HepG2 (cell line): ENCODE data around the gene SPRR3. TPM values are rescaled to one million over a fixed set of nuclear protein-coding genes. Genes with fewer than 3 reads are reported as not detected.

Source experiments
- ATAC-seq: fragments of 200-7000 bp; cut with Tn5 transposase; 3 replicates; pipeline ENCODE4 v1.9.1; 2020; ENCODE audit warnings: mild to moderate bottlenecking, moderate library complexity
- BruUV-seq: library from RNA; stranded (reverse); fragments of 400-500 nt; replicated peaks from 2 replicates; lab custom pipeline; 2021; lab: Mats Ljungman, UMichigan
- CTCF ChIA-PET: fragments of 300-600 bp; formaldehyde crosslinking; extraction: SDS; loops from one replicate; lab custom pipeline; 2021; ENCODE audit warnings: low total read pairs, inconsistent platforms, low intra/inter-chr PET ratio; lab: Yijun Ruan, JAX
- POLR2A ChIA-PET: fragments of 350-600 bp; sonication (Branson Sonifier 250); formaldehyde crosslinking; loops from one replicate; lab custom pipeline; 2020; ENCODE audit warnings: antibody characterized with exemption, inconsistent platforms; lab: Yijun Ruan, JAX
- DNase-seq: peaks from one replicate; pipeline ENCODE4 v3.0.0-alpha.2; 2015; ENCODE audit warnings: low spot score
- FAIRE-seq: peaks from 3 replicates; lab custom pipeline; 2011; peaks lifted over from hg19 to GRCh38; lab: Jason Lieb, UNC
- H2AFZ ChIP-seq: one replicate; pipeline ENCODE4 v1.6.1; 2011; ENCODE audit warnings: low read length, inconsistent platforms
- H3K27ac ChIP-seq: fragments of 300-600 bp; 3 replicates; pipeline ENCODE4 v1.8.0; 2011; ENCODE audit warnings: mixed run types, mild to moderate bottlenecking, mixed read lengths, low read length, inconsistent platforms; ENCODE audit not compliant: insufficient read depth; ENCODE audit errors: extremely low read length
- H3K27me3 ChIP-seq, 2 experiments: fragments of 200-600 bp in 1 of 2; 2 replicates in 1 of 2; 3 replicates in 1 of 2; pipeline versions ENCODE4 v1.6.0 to v1.8.0; 2011; ENCODE audit warnings: low read length in 2 of 2, mild to moderate bottlenecking in 2 of 2, moderate library complexity in 2 of 2, inconsistent platforms in 1 of 2; ENCODE audit not compliant: insufficient read depth in 2 of 2, control insufficient read depth in 1 of 2
- H3K36me3 ChIP-seq, 2 experiments: fragments of 200-600 bp in 1 of 2; replicated peaks in 1 of 2; 2 replicates in 1 of 2; 3 replicates in 1 of 2; pipeline versions ENCODE4 v1.5.1 to v1.8.0; 2011; ENCODE audit warnings: low read length in 2 of 2, inconsistent platforms in 1 of 2; ENCODE audit not compliant: insufficient read depth in 2 of 2, control insufficient read depth in 1 of 2
- H3K4me1 ChIP-seq: 2 replicates; pipeline ENCODE4 v1.5.1; 2012; ENCODE audit warnings: low read length, inconsistent platforms; ENCODE audit not compliant: insufficient read depth
- H3K4me2 ChIP-seq: 2 replicates; pipeline ENCODE4 v1.6.0; 2011; ENCODE audit warnings: low read depth, low read length, inconsistent platforms
- H3K4me3 ChIP-seq, 3 experiments: fragments of 200-600 bp in 1 of 3; sonication (generic), shearing (Covaris generic) in 1 of 3; replicated peaks in 1 of 3; 2 replicates each; pipeline ENCODE4 v1.5.1; 2011 to 2016; ENCODE audit warnings: low read length in 3 of 3, inconsistent platforms in 2 of 3, low read depth in 2 of 3, mild to moderate bottlenecking in 2 of 3, control low read depth in 1 of 3, mixed read lengths in 1 of 3; ENCODE audit not compliant: insufficient read depth in 1 of 3
- H3K79me2 ChIP-seq: one replicate; pipeline ENCODE4 v1.6.1; 2011; ENCODE audit warnings: low read length, inconsistent platforms; ENCODE audit not compliant: insufficient read depth
- H3K9ac ChIP-seq: 2 replicates; pipeline ENCODE4 v1.6.0; 2011; ENCODE audit warnings: mild to moderate bottlenecking, low read depth, low read length, inconsistent platforms; ENCODE audit not compliant: insufficient read depth
- H3K9me3 ChIP-seq: 2 replicates; pipeline ENCODE4 v1.5.1; 2012; ENCODE audit warnings: mild to moderate bottlenecking, low read length
- H4K20me1 ChIP-seq: 2 replicates; pipeline ENCODE4 v1.6.0; 2011; ENCODE audit warnings: inconsistent platforms, mild to moderate bottlenecking, low read length, moderate library complexity; ENCODE audit not compliant: insufficient read depth
- ATF2 ChIP-seq: sonication (generic); formaldehyde crosslinking; IDR thresholded peaks from 2 replicates; pipeline ENCODE4 v1.4.0; 2020; ENCODE audit warnings: missing genetic modification reagents
- DR1 ChIP-seq: sonication (generic); formaldehyde crosslinking; IDR thresholded peaks from 2 replicates; pipeline ENCODE4 v1.8.0; 2021; ENCODE audit warnings: mild to moderate bottlenecking, missing genetic modification reagents, inconsistent platforms
- GABPA ChIP-seq, 2 experiments: IDR thresholded peaks; 2 replicates each; pipeline ENCODE4 v1.6.1; 2011 to 2016; ENCODE audit warnings: low read depth in 2 of 2, low read length in 1 of 2, missing biosample characterization in 1 of 2, missing genetic modification characterization in 1 of 2
- HOMEZ ChIP-seq: IDR thresholded peaks from 2 replicates; pipeline ENCODE4 v1.6.1; 2016; ENCODE audit warnings: low read depth
- JUN ChIP-seq: sonication (generic); formaldehyde crosslinking; IDR thresholded peaks from 2 replicates; pipeline ENCODE4 v1.4.0; 2020; ENCODE audit warnings: mild to moderate bottlenecking, missing genetic modification reagents
- MXD3 ChIP-seq: IDR thresholded peaks from 2 replicates; pipeline ENCODE4 v1.6.1; 2016; ENCODE audit warnings: mild to moderate bottlenecking, missing biosample characterization, missing genetic modification reagents
- NAIF1 ChIP-seq: sonication (generic); formaldehyde crosslinking; IDR thresholded peaks from 2 replicates; pipeline ENCODE4 v1.5.0; 2020; ENCODE audit warnings: mild to moderate bottlenecking, missing genetic modification reagents, borderline replicate concordance
- NR2F1 ChIP-seq, 2 experiments: fragments of 450-650 bp in 1 of 2; formaldehyde crosslinking in 1 of 2; IDR thresholded peaks; 2 replicates each; pipeline versions ENCODE4 v1.5.0 to v1.6.1; 2016 to 2020; ENCODE audit warnings: mild to moderate bottlenecking in 1 of 2, missing compliant biosample characterization in 1 of 2, missing genetic modification reagents in 1 of 2, moderate library complexity in 1 of 2
- PHF20 ChIP-seq: sonication (generic); formaldehyde crosslinking; IDR thresholded peaks from 2 replicates; pipeline ENCODE4 v1.5.0; 2020; ENCODE audit warnings: mild to moderate bottlenecking, missing genetic modification reagents
- POLR2G ChIP-seq: fragments of 200-400 bp; formaldehyde crosslinking; IDR thresholded peaks from 2 replicates; pipeline ENCODE4 v1.6.1; 2018; ENCODE audit warnings: mild to moderate bottlenecking, low read depth, low read length, moderate library complexity
- PREB ChIP-seq: sonication (generic); formaldehyde crosslinking; IDR thresholded peaks from 2 replicates; pipeline ENCODE4 v1.4.0; 2020; ENCODE audit warnings: missing genetic modification reagents
- RBAK ChIP-seq: sonication (generic); formaldehyde crosslinking; IDR thresholded peaks from 2 replicates; pipeline ENCODE4 v1.5.1; 2020; ENCODE audit warnings: mild to moderate bottlenecking, missing genetic modification reagents
- SP5 ChIP-seq: IDR thresholded peaks from 2 replicates; pipeline ENCODE4 v1.6.1; 2016; ENCODE audit warnings: low read depth, borderline replicate concordance
- ZNF124 ChIP-seq: sonication (generic); formaldehyde crosslinking; IDR thresholded peaks from 2 replicates; pipeline ENCODE4 v1.4.0; 2020; ENCODE audit warnings: missing genetic modification reagents
- ZNF343 ChIP-seq: sonication (generic); formaldehyde crosslinking; IDR thresholded peaks from 2 replicates; pipeline ENCODE4 v1.4.0; 2020; ENCODE audit warnings: mild to moderate bottlenecking, missing genetic modification reagents
- ZNF530 ChIP-seq: sonication (generic); formaldehyde crosslinking; IDR thresholded peaks from 2 replicates; pipeline ENCODE4 v1.5.0; 2020; ENCODE audit warnings: low read depth, mild to moderate bottlenecking, missing genetic modification reagents
- ZNF569 ChIP-seq: sonication (generic); formaldehyde crosslinking; IDR thresholded peaks from 2 replicates; pipeline ENCODE4 v1.5.0; 2020; ENCODE audit warnings: mild to moderate bottlenecking, missing genetic modification reagents, moderate library complexity, borderline replicate concordance
- ZNF597 ChIP-seq: sonication (generic); formaldehyde crosslinking; IDR thresholded peaks from 2 replicates; pipeline ENCODE4 v1.5.0; 2020; ENCODE audit warnings: missing genetic modification reagents
- ZNF713 ChIP-seq: sonication (generic); formaldehyde crosslinking; IDR thresholded peaks from 2 replicates; pipeline ENCODE4 v1.4.0; 2020; ENCODE audit warnings: mild to moderate bottlenecking, missing genetic modification reagents
- ZNF792 ChIP-seq: IDR thresholded peaks from 2 replicates; pipeline ENCODE4 v1.6.1; 2016
- WGBS: methylation state at CpG from one replicate; pipeline ENCODE4 v1.1.6; 2017; ENCODE audit warnings: low lambda C conversion rate; 5-methylcytosine and 5-hydroxymethylcytosine counted together
- in situ Hi-C: cut with HindIII; loops from 2 replicates; pipeline ENCODE4 v1.10.0; 2017; ENCODE audit warnings: low pct_unique_long_range_greater_than_20kb; ENCODE audit not compliant: extremely low pct_ligation_motif_present
- intact Hi-C: fragments of 100-400 bp; cut with micrococcal nuclease; formaldehyde crosslinking; loops from one replicate; pipeline ENCODE4 v1.10.0; 2022; ENCODE audit not compliant: unreplicated experiment
- polyA plus RNA-seq, 8 experiments: library from polyadenylated mRNA; depleted of rRNA in 3 of 8; stranded (reverse) in 7 of 8; unstranded in 1 of 8; fragments of >200 nt; fragmentation: Illumina TruSeq in 4 of 8; extraction: Trizol in 4 of 8; gene quantifications; 2 replicates each; pipeline versions ENCODE4 v1.2.1 to v1.2.3, GENCODE V29; 2011 to 2016; ENCODE audit warnings: low read depth in 4 of 8, missing spikeins in 1 of 8, mixed read lengths in 1 of 8; ENCODE audit not compliant: insufficient read depth in 1 of 8
- total RNA-seq, 5 experiments: library from RNA; depleted of rRNA; stranded (reverse); fragments of >200 nt; fragmentation: Illumina TruSeq; extraction: Trizol; gene quantifications; 2 replicates each; pipeline ENCODE4 v1.2.3, GENCODE V29; 2016; ENCODE audit warnings: low read depth in 1 of 5

SPRR3 gene
- total and polyA plus RNA-seq, 2 of the 13 experiments (the other 11 are each of a cell fraction or from before 2014, with no cell fraction given): not detected

- TF ChIP-seq PHF20 (CRISPR knock-in tag): no peak
- TF ChIP-seq HOMEZ: no peak
- TF ChIP-seq RBAK (CRISPR knock-in tag): no peak
These were observed 21.6 kb downstream of the SPRR3 start (continued) for GRCh38 chr1:153023109-153023508.

GRCh38 chr1:153024413-153024812 lies 22.9 kb downstream of the SPRR3 start:
- FAIRE-seq (no peak), DNase-seq (no peak), ATAC-seq (no peak)
- H4K20me1 ChIP-seq: no peaks in the 10 kb centered on the region
- H3K4me3 ChIP-seq: no peak overlapping the region
- no peaks in the 10 kb centered on the region for H3K27me3 ChIP-seq
- H3K9me3 ChIP-seq: no peaks in the 10 kb centered on the region
- intact Hi-C loops: no loop called here
- H3K27ac ChIP-seq: no peak overlapping the region
- H3K4me1 ChIP-seq: no peaks in the 10 kb centered on the region
- H3K4me2 ChIP-seq: no peak overlapping the region
- CTCF ChIA-PET: no interaction called here
- no TSS peak for BruUV-seq
- no peak overlapping the region for H2AFZ ChIP-seq
- in situ Hi-C loops: no loop called here
- no peaks in the 10 kb centered on the region for H3K79me2 ChIP-seq
- POLR2A ChIA-PET: no interaction called here
- H3K9ac ChIP-seq: no peak overlapping the region
- H3K36me3 ChIP-seq: no peaks in the 10 kb centered on the region
- 0% methylated on average over 1 of the region's 1 CpG for WGBS
- TF ChIP-seq SP5 (no peak), NAIF1 (CRISPR knock-in tag) (no peak), ZNF343 (no peak), JUN (CRISPR knock-in tag) (no peak), MXD3 (CRISPR knock-in tag) (no peak), DR1 (CRISPR knock-in tag) (no peak), POLR2G (no peak), NR2F1 (CRISPR knock-in tag; IDR thresholded peaks at IDR 0.05) (no peak), ZNF792 (no peak), ZNF713 (CRISPR knock-in tag) (no peak), ATF2 (no peak), GABPA (IDR thresholded peaks at IDR 0.05; ENCODE audit: low read depth, low read length) (no peak), GABPA (CRISPR knock-in tag; IDR thresholded peaks at IDR 0.05; ENCODE audit: low read depth) (no peak), ZNF597 (CRISPR knock-in tag) (no peak), ZNF124 (CRISPR knock-in tag) (no peak), ZNF530 (CRISPR knock-in tag) (no peak), ZNF569 (CRISPR knock-in tag) (no peak), PREB (no peak)
